ENCODE measurements around the gene KCND3. TPM values are rescaled to one million over a fixed set of nuclear protein-coding genes. Genes with fewer than 3 reads are reported as not detected.

Gene KCND3
- total and polyA plus RNA-seq, 2 experiments from 2014 or later, result 0.10 to 0.18 TPM

DNA sequence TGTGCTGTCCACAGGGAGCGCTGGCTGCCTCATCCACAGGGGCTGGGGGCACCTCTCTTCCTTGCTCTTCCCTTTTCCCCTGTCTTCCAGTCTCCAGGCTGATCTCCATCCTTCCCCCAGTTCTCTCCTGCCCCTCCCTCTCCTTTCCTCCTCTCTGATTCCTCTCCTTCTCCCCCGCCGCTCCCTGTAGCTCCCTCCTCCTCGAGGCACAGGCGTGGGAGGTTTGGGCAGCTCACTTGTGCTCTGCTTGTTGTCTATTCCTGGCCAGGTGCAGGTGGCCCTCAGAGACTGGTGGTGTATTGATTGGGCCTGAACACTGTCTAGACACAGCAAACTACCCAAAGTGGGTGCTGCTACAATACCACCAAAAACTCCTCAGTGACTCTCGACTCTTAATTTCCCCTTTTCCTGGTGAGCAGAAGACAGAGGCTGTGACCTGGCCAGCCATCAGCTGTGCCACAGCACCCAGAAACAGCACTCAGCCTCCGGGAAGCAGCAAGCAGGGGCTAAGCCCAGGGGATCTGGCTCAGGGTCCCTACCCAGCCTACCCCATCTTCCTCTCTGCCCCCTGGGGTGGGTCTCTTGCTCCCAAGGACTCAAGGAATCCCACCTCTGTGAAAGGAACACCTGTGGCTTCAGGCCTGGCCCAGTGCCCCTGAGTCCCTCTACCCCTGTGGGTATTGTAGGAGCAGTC is 140.5 kb downstream of the KCND3 start:
- H3K27ac Mint-ChIP-seq, result no peak overlapping the region
- Histone ChIP-seq H3K79me2 (replicated peaks; ENCODE audit: insufficient read depth) (no peaks in the 10 kb centered on the region), H4K20me1 (replicated peaks; ENCODE audit: insufficient read depth) (no peaks in the 10 kb centered on the region), H3K4me1 (ENCODE audit: insufficient read depth) (peaks cover 19% of the 10 kb centered on the region; the same call in 1 of the 2 replicates), H3K27me3 (ENCODE audit: insufficient read depth) (no peaks in the 10 kb centered on the region), H3K36me3 (ENCODE audit: insufficient read depth) (no peaks in the 10 kb centered on the region), H2AFZ (no peak overlapping the region), H3K9me2 (ENCODE audit: insufficient read depth) (peaks cover 9% of the 10 kb centered on the region; the same call in 1 of the 2 replicates), H3K27ac (ENCODE audit: low read depth) (no peak overlapping the region), H3K4me2 (no peak overlapping the region), H3F3A (replicated peaks; ENCODE audit: low read depth) (no peaks in the 10 kb centered on the region), H3K4me3 (no peak overlapping the region)
- peaks cover 8% of the 10 kb centered on the region for H3K27me3 Mint-ChIP-seq (ENCODE audit: insufficient read depth, low read depth, poor library complexity)
- no peaks in the 10 kb centered on the region for H3K9me3 Mint-ChIP-seq
- no peaks in the 10 kb centered on the region; the same call in 2 of the 3 replicates for H3K36me3 Mint-ChIP-seq (ENCODE audit: low read depth)
- H3K4me1 Mint-ChIP-seq, result peaks cover 31% of the 10 kb centered on the region
- DNase-seq (ENCODE audit: low spot score), result no peak
- TF ChIP-seq EZH2 (IDR thresholded peaks at IDR 0.05; ENCODE audit: low read depth, unreplicated experiment) (no peak), ZNF462 (CRISPR knock-in tag; IDR thresholded peaks at IDR 0.05) (no peak), CREB1 (CRISPR knock-in tag; IDR thresholded peaks at IDR 0.05; ENCODE audit: low read depth) (no peak), ZNF331 (CRISPR knock-in tag; IDR thresholded peaks at IDR 0.05; ENCODE audit: low read depth) (no peak), STAT1 (IDR thresholded peaks at IDR 0.05; ENCODE audit: unreplicated experiment) (no peak), POLR2AphosphoS5 (IDR thresholded peaks at IDR 0.05; ENCODE audit: low read depth) (no peak), JUNB (IDR thresholded peaks at IDR 0.05; ENCODE audit: unreplicated experiment) (no peak), EZH2phosphoT487 (IDR thresholded peaks at IDR 0.05; ENCODE audit: unreplicated experiment) (no peak), NANOG (IDR thresholded peaks at IDR 0.05; ENCODE audit: borderline replicate concordance) (no peak)
- TF ChIP-seq, protein P1, sequence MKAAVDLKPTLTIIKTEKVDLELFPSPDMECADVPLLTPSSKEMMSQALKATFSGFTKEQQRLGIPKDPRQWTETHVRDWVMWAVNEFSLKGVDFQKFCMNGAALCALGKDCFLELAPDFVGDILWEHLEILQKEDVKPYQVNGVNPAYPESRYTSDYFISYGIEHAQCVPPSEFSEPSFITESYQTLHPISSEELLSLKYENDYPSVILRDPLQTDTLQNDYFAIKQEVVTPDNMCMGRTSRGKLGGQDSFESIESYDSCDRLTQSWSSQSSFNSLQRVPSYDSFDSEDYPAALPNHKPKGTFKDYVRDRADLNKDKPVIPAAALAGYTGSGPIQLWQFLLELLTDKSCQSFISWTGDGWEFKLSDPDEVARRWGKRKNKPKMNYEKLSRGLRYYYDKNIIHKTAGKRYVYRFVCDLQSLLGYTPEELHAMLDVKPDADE (IDR thresholded peaks at IDR 0.05), result no peak
- TF ChIP-seq, protein P2, sequence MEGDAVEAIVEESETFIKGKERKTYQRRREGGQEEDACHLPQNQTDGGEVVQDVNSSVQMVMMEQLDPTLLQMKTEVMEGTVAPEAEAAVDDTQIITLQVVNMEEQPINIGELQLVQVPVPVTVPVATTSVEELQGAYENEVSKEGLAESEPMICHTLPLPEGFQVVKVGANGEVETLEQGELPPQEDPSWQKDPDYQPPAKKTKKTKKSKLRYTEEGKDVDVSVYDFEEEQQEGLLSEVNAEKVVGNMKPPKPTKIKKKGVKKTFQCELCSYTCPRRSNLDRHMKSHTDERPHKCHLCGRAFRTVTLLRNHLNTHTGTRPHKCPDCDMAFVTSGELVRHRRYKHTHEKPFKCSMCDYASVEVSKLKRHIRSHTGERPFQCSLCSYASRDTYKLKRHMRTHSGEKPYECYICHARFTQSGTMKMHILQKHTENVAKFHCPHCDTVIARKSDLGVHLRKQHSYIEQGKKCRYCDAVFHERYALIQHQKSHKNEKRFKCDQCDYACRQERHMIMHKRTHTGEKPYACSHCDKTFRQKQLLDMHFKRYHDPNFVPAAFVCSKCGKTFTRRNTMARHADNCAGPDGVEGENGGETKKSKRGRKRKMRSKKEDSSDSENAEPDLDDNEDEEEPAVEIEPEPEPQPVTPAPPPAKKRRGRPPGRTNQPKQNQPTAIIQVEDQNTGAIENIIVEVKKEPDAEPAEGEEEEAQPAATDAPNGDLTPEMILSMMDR (conservative IDR thresholded peaks at IDR 0.05; ENCODE audit: low read depth in 2 of 2), result no peak
- TF ChIP-seq, protein P3, sequence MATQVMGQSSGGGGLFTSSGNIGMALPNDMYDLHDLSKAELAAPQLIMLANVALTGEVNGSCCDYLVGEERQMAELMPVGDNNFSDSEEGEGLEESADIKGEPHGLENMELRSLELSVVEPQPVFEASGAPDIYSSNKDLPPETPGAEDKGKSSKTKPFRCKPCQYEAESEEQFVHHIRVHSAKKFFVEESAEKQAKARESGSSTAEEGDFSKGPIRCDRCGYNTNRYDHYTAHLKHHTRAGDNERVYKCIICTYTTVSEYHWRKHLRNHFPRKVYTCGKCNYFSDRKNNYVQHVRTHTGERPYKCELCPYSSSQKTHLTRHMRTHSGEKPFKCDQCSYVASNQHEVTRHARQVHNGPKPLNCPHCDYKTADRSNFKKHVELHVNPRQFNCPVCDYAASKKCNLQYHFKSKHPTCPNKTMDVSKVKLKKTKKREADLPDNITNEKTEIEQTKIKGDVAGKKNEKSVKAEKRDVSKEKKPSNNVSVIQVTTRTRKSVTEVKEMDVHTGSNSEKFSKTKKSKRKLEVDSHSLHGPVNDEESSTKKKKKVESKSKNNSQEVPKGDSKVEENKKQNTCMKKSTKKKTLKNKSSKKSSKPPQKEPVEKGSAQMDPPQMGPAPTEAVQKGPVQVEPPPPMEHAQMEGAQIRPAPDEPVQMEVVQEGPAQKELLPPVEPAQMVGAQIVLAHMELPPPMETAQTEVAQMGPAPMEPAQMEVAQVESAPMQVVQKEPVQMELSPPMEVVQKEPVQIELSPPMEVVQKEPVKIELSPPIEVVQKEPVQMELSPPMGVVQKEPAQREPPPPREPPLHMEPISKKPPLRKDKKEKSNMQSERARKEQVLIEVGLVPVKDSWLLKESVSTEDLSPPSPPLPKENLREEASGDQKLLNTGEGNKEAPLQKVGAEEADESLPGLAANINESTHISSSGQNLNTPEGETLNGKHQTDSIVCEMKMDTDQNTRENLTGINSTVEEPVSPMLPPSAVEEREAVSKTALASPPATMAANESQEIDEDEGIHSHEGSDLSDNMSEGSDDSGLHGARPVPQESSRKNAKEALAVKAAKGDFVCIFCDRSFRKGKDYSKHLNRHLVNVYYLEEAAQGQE (IDR thresholded peaks at IDR 0.05; ENCODE audit: unreplicated experiment), result no peak
- no peak for ATAC-seq
- H3K4me3 Mint-ChIP-seq, result no peak overlapping the region
